RKO (cell line): Measurements from ENCODE around the gene ZNRF2.
"Not testable (repeated sequence)": the region's sequence is repeated elsewhere in the genome, so short reads cannot be mapped to it uniquely, and the experiment has no call there.

Source experiments
- DNase-seq: peaks from one replicate; pipeline ENCODE4 v3.0.0-alpha.2; 2016; ENCODE audit warnings: low spot score

ZNRF2 gene

DNA sequence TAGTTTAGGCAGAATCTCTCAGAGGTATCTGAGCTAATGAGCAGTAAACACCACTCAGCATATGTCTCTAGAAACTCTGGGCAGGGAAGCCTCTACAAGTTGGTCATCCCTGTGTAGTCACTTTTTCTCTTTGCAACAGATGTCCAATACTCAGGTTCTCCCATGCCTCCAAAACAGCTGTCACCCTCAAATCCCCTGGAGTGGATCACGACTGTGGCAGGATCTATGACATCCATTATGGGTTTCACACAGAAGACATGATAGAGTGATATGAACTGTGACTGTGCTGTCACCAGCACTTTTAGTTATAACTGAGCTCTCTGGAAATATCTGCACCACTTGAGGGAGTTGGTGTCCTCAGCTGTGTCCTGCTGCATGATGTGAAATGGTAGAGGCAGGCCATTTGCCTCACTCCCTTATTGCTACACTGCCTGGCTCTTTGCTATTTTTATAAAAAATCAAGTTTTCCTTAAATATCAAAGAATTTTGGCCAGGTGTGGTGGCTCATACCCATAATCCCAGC lies 24.1 kb upstream of the ZNRF2 start:
- no peak for DNase-seq

DNA sequence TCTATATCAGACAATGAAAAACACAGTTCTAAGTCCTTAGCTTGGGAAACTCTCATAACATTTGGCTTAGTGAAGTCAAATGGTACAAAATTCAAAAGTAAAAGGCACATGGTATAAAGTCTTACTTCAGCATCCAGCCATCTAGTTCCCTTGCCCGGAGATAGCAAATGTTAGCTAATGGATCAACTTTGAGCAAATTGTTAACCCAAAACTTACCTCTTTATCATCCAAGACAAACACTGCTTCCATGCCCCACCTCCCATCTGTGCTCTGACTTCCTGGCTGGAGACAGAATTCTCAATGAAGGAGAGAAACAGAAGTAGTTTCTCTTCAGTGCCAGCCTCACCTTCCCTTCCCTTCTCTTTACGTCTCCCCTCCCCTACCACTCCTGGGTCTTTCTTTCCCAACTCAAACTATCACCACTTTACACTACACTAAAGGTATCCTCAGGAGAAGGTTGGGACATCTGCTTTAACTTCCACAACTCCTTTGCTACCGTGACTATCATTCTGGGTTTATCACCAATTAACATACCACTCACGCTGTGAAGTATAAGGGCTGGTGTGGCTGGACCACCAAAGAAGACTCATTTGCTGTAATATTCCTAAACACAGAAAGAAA lies 21.2 kb upstream of the ZNRF2 start:
- DNase-seq = no peak

DNA sequence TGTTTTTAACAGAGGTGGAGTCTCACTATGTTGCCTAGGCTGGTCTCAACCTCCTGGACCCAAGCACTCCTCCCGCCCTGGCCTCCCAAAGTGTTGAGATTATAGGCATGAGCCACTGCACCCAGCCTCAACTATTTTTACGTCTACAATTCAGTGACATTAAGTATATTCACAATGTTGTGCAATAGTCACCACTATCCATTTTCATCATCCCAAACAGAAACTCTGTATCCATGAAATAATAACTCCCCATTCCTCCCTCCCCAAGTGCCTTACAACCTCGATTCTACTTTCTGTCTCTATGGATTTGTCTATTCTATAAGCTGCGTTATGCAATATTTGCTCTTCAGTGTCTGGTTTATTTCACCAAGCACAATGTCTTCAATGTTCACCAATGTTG lies 20.3 kb upstream of the ZNRF2 start:
- no peak for DNase-seq

DNA sequence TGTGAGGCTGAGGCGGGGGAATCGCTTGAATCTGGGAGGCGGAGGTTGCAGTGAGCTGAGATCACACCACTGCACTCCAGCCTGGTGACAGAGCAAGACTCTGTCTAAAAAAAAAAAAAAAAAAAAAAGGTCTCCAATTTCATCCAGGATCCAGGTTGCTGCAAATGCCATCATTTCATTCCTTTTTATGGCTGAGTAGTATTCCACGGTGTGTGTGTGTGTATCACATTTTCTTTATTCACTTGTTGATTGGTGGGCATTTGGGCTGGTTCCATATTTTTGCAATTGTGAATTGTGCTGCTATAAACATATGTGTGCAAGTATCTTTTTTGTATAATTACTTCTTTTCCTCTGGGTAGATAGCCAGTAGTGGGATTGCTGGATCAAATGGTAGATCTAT lies 19.2 kb upstream of the ZNRF2 start:
- DNase-seq = not testable (repeated sequence)

DNA sequence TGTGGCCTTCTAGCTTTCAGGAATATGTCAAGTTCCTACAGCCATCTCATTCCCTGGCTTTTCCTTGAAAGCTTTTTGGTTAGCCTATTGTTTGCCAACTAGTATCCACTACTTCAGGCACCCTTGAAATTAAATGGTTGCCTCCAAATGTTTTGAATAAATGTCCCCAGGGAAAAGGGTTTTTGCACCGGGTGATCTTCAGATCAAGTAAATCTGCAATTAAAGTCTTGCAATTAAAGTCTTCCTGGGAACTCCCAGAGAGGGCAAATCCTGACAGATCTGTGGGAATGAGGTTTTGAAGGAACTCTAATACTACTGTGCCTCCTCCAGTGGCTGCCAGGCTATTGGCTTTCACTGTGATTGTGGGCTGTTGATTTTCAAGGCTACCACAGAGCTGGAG lies 17.7 kb upstream of the ZNRF2 start:
- no peak for DNase-seq

DNA sequence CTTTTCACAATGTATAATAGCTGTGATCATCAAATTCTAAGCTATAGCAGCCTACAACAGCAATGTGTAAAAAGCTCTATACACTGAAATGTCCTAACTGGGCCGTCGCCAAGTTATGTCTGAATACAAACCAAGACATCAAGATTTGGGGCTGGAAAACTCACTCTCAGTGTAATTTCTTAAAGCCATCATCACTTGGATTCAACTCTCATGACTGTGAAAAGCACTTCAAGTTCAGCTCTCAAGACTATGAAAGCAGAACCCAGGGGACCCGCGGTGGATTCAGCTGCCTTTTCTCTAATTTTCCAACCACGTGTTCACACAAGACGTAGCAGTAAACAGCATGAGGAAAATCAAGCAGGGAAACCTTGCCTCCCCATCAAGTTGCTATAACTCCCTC lies 15.8 kb upstream of the ZNRF2 start:
- no peak for DNase-seq

DNA sequence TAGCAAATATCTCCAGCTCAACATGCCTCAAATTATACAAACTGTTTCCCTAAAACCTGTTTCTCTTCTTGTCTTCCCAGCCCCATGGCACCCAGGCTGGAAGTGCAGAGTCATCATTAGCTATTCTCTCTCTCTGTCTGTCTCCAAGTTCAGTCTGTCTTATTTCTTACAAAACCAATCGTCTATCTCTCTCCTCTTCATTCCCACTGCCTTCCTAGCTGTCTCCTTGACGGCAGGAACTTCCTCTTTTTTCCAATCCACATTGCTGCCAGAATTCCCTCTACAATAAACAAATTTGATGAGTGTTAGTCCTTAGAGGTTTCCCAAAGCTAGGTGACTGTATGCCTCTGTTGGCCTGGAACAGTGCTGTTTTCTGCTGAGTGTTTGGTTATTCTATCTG lies 14.9 kb upstream of the ZNRF2 start:
- no peak for DNase-seq

DNA sequence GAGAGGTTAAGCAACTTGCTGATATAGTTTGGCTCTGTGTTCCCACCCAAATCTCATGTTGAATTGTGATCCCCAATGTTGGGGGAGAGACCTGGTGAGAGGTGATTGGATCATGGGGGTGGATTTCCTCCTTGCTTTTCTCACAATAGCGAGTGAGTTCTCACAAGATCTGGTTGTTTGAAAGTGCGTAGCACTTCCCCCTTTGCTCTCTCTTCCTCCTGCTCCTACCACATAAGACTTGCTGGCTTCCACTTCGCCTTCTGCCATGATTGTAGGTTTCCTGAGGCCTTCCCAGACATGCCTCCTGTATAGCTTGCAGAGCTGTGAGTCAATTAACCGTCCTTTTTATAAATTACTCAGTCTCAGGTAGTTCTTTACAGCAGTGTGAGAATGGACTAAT lies 13.5 kb upstream of the ZNRF2 start:
- DNase-seq = no peak

DNA sequence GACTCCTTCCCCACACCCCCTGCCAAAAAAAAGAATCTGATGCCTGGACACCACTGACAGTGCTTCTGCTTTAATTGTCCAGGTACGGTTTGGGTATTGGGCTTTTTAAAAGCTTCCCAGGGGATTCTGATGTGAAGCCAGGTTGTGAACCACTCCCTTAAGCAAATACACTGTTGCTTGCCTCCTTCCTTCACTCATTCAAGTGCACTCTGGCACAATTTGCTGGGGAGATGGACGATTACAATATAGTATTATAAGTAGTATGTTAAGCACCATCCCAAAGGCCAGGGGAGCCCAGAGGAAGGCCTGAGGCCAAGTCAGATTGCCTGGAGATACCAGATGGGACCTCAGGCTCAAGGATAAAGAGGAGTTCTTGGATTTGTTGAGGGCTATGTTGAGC lies 12.3 kb upstream of the ZNRF2 start:
- no peak for DNase-seq

DNA sequence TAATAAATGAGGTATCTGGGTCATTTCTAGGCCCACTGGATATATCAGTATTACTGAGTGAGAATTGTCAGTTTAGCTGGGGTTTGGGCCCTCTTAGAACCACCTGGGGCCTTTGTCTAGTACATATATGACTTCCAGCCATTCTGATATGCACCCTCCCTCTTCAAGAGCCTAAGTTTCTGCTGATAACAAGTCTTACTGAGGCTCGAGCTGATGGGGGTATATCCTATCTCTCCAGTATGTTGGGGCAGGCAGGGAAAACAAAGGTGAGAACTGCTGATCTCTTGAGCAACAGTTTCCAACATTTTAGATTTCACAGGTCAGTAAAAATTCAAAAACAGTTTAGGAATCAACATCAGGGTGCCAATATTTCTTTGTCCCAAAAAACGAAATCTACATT lies 10.8 kb upstream of the ZNRF2 start:
- no peak for DNase-seq

DNA sequence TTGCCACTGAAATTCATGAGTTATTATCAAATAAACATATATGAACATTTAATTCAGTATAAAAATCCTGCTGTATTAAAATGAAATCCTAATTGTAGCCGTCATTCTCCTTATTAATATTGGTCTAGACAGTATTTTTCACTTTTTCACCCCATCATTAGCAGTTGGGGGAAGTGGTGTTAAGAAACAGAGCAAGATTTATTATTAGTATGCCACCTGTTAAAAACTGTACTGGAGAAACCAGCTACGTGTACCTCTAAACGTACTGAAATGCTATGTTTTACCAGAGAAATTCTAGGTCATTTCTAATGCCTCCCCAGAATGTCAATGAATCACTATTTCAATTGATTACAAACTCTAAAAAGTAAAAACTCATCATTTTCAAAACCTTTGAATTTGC lies 9.8 kb upstream of the ZNRF2 start:
- DNase-seq = no peak

DNA sequence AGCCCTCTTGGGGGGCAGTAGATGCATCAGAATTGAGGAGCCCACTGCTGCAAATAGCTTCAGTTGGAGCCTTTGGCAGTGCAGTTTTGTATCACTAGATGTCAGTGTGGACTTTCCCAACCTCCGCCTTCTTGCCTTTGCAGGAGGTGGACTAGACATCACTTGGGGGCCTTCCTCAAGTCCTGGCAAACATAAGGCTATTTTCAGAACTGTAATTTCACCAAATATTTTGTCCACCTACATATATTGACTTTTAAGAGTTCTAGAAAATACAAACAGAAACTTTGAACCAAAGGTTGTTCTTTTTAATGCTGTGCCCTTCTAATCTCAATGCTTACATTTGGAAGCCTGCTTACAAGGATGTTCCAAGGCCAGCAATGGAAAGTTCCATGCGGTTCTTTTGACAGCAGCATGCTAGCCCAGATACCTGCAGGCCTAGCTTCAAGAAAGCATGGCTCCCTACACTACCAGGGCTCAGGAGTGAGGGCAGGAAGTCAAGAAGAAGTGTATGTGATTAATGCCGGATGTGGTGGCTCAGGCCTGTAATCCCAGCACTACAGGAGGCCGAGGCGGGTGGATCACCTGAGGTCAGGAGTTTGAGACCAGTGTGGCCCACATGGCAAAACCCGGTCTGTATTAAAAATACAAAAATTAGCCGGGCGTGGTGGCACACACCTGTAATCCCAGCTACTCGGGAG lies 8.0 kb upstream of the ZNRF2 start:
- peak; percentile 58 for DNase-seq

DNA sequence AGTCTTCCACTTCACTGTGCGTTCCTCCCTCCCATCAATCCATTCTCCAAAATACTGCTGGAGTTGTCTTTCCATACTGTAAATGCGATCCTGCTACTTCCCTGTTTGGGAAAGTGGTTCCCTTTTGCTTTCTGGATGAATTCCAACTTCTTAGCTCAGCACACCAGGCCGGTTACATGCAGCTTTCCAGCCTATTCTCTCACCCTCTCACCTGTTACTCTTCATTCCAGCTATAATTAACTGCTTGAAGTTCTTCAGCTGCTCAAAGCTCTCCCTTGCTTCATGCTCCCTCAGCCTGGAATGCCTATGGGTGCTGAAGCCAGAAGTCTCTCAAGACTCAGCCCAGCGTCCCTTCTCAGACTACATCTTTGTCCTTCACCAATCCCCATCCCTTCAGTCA lies 6.0 kb upstream of the ZNRF2 start:
- no peak for DNase-seq

DNA sequence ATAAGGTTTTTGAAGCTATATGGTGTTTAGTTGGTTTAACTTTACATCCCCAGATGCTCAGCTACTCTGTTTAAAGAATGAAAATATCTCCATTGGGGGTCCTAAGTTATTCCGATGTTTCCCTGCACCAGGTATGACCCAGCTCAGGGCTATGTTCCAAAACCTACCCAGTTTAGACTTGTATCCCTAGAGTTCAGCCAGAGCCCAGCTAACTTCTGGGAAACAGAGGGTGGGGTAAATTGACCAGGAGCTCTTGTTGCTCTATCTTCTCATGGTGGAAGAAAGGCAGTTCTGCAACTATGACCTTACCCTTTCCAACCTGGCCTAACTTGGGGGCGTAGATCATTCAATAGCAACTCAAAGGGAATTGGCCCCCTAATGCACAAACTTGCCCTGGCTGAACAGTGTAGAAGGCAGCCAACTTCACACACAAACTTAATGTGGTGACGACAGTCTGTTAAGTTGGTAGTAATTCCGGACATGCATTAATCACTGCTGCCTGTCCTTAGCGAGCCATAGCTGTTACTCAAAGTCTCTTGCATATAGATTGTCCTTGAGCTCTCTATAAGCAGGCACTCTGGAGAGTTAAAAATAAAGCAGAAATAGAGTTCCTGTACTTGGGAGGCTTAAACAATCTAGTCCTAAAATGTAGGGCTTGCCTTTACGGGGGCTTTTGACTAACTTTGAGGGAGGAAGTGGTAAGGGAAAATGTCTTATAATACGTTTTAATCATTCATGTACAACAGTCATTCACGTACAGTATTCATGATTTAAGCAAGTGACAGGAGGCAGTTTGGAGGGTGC lies 5.3 kb upstream of the ZNRF2 start:
- no peak for DNase-seq

DNA sequence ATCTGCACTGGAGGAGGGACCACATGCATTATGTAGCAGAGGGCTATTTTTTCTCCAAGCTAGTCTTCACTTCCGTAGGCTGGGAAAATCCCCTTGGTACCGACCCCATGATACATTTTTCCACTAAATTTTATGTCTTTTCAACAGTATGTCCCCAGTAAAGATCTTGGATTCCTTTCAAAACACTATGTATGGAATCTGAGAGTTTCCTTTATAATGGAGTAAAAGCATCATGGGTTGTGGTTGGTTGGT lies 4.8 kb upstream of the ZNRF2 start:
- DNase-seq = no peak

DNA sequence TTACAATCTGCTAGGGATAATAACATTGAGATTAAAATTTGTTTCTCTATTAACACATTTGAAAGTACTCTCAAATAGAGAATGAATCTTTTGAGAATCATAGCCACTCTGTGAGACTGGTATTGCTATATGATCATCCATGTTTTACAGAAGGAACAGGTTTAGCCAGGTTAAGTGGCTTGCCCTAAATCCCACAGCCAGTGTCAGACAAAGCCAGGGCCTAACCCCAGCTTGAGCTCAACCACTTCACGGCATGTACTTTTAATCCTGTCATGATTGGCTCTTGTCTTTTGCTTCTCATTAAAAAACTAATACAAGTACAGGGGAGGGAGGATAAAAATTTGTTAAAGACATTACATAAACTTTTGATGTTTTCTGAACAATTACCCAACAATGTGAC lies 3.8 kb upstream of the ZNRF2 start:
- no peak for DNase-seq

DNA sequence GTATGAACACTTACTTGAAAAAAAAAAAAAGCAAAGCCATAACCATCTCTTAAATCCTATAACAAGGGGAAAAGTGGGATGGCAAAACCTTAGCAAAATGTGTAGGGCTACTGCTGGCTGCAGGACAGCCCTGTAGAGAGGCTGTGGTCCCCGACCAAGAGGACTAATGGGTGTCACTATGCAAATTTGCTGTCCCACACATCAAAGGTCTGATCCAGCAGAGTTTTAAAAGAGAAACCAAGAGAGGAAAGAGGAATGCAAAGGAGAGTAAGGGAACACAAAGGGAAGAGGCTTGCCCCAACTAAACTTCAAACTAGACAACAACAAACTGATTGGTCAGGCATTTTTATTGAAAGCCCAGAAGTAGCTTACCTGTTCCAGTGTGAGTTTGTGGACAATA lies 3.1 kb upstream of the ZNRF2 start:
- no peak for DNase-seq

DNA sequence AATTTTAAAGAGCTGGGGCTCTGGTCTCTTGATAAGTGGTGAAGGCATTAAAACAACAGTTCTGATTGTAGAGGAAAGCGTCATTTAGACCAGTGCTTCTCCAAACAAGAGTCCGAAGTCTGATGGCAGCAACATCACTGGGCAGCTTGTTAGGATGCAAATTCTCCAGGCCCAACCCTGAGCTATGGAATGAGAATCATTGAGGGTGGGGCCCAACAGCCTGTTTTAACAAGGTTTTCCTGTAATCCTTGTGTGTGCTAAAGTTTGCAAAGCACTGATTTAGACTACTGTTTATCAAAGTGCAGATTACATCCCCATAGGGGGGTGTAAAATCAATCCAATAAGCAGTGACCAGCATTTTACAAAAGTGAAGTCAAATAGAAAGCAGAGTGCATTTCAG lies 2.6 kb upstream of the ZNRF2 start:
- no peak for DNase-seq

DNA sequence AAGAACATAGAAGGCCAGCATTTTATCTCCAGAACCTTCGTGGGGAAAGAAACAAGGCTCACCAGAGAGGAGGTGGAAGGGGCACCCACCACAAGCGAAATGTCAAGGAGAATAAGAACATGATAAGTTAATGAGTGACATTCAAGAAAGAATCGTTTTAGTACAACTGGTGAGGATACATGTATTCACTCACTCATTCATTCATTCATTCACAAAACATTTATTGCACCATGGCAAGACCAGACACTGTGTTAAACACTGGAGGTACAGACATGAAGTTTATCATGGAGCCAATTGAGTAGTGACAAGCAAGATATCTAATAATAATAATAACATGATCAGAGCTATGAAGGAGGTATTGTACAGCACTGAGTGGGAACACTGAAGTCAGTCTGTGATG lies 1.7 kb upstream of the ZNRF2 start:
- no peak for DNase-seq

DNA sequence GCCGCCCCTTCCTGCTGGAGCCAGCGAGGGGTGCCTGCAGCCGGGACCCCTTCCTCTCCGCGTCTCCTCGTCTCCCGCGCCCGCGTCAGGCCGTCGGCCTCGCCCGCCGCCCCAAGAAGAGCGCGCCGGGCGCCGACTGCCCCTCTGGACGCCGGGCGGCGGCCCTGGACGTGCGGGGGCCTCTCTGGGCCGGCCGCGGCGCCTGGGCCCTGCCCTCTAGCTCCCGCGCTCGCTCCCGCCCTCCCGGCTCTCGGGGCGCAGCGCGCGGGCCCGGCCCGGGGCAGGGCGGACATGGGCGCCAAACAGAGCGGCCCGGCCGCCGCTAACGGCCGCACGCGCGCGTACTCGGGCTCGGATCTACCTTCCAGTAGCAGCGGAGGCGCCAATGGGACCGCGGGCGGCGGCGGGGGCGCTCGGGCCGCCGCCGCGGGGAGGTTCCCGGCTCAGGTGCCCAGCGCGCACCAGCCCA lies 704 bp downstream of the ZNRF2 start:
- DNase-seq = peak; percentile 29

DNA sequence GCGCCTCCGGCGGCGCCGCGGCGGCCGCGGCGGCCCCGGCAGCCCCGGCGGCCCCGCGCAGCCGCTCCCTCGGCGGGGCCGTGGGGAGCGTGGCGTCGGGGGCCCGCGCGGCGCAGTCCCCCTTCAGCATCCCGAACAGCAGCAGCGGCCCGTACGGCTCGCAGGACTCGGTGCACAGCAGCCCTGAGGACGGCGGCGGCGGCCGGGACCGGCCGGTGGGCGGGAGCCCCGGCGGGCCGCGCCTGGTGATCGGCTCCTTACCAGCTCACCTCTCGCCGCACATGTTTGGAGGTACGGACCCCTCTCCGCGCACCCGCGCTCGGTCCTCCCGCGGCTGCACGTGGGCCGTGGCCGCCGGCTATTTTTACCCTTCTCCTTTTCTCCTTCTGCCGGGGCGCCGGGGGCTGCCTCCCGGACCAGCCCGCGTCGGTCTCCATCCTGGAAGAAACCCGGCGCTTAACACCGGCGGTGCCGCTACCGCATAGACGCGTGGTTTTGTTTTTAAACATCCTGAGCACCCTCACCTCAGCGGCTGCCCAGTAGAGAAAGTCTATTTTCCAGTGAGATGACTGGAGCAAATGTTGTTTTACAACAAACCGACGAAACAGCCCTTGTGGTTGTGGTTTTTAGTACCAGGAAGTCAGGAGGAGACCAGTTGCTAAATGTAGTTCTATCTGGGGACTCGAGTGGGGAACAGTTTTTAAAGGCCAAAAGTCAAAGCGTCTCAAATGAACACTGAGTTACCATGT lies 1.3 kb downstream of the ZNRF2 start:
- DNase-seq = peak; percentile 70

DNA sequence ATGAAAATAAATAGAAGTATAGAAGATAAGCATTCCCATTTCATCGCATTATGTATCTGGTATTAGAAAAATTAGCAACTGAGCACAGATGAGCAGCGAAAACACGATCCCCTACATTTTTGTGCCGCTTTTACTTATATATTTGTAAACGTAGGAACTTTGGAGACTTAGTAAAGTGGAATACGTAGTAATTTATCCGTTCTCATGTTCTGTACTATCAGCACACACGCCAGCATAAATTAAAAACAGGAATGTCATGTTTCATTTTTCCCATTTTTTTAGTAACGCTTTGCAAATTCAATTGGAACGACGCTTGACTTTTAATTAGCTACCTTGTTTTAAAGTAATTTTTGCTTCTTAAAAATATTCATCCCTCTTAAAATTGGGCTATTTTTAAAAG lies 2.4 kb downstream of the ZNRF2 start:
- DNase-seq = peak; percentile 5

DNA sequence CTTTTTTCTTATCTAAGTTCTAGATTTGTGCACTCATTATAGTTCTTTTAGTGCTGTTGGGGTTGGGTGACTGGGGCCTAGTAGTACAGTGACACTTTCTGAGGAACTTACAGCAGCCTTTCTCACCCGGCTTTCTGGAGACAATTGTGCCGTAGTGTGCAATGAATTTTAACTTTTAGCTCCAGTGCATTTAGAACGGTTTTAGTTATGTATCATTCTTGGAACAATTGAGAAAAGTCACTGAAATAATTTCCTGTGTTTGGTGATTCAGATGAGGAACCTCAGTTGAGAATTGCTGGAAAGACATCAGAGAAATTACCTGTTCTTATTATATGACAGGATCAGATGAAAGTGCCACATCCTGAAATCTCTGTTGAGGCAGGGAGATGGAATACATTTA lies 3.2 kb downstream of the ZNRF2 start:
- not testable (repeated sequence) for DNase-seq
